MG63 (cell line): ENCODE results near the gene DLG2. TPM values are rescaled to one million over a fixed set of nuclear protein-coding genes. Genes with fewer than 3 reads are reported as not detected.
"Not testable (repeated sequence)": the region's sequence is repeated elsewhere in the genome, so short reads cannot be mapped to it uniquely, and the experiment has no call there.

ENCODE experiments used
- DNase-seq: peaks from one replicate; pipeline ENCODE4 v3.0.0-alpha.2; 2020
- H3K27me3 ChIP-seq: fragments of 250-450 bp; sonication (Bioruptor Pico); 2 replicates; pipeline ENCODE4 v1.5.1; 2020; ENCODE audit warnings: mild to moderate bottlenecking, moderate library complexity
- H3K36me3 ChIP-seq: fragments of 250-450 bp; sonication (Bioruptor Pico); 2 replicates; pipeline ENCODE4 v1.5.1; 2020; ENCODE audit warnings: mild to moderate bottlenecking, moderate library complexity
- H3K4me3 ChIP-seq: fragments of 250-450 bp; sonication (Bioruptor Pico); 2 replicates; pipeline ENCODE4 v1.5.1; 2020; ENCODE audit warnings: mild to moderate bottlenecking, moderate library complexity
- H3K9me3 ChIP-seq: fragments of 250-450 bp; sonication (Bioruptor Pico); 2 replicates; pipeline ENCODE4 v1.5.1; 2020; ENCODE audit warnings: mild to moderate bottlenecking, moderate library complexity
- total RNA-seq: library from RNA; depleted of rRNA; stranded (reverse); fragments of >200 nt; shearing (Covaris generic); gene quantifications from 2 replicates; pipeline ENCODE4 v1.2.3, GENCODE V29; 2014; ENCODE audit warnings: low replicate concordance

Gene DLG2
- total RNA-seq, 1 experiment from 2014 or later: 0.10 TPM

DNA sequence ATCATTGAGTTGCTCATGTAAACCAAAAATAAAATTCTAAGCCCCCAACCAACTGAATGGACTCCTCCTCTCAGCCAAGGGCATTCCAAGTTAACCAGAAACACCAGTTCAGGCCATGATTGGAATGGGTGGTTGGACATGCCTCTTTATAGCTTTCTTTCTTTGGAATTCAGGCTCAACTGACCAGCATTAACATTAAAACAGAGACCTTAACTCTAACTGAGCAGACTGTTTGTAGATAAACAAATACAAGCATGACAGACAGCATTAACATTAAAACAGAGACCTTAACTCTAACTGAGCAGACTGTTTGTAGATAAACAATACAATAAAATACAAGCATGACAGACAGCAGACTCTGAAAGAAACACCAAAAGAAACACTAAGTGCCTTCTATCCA, 278.2 kb downstream of the DLG2 start:
- no peak overlapping the region for H3K4me3 ChIP-seq
- no peaks in the 10 kb centered on the region for H3K9me3 ChIP-seq
- no peaks in the 10 kb centered on the region for H3K36me3 ChIP-seq
- no peaks in the 10 kb centered on the region for H3K27me3 ChIP-seq
- no peak for DNase-seq

DNA sequence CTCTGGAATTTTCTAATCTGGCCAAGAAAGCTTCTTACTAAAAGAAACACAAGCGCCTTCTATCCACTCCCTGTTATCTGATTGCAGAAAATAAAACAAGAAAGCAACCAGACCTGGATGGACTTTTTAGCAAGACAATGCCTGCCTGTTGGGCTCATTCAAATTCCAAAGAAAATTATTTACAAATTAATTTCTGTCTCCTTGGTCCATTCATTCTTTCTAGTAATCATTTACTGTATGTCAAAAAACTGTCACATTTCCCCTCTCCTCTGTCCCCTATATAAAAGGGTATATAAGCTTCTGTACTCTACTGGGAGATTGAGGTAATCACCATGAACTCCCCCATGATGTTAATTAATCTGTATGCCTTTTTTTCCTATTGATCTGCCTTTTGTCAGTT, 279.9 kb downstream of the DLG2 start:
- Histone ChIP-seq H3K4me3 (no peak overlapping the region), H3K27me3 (no peaks in the 10 kb centered on the region), H3K36me3 (no peaks in the 10 kb centered on the region), H3K9me3 (no peaks in the 10 kb centered on the region)
- DNase-seq: no peak

DNA sequence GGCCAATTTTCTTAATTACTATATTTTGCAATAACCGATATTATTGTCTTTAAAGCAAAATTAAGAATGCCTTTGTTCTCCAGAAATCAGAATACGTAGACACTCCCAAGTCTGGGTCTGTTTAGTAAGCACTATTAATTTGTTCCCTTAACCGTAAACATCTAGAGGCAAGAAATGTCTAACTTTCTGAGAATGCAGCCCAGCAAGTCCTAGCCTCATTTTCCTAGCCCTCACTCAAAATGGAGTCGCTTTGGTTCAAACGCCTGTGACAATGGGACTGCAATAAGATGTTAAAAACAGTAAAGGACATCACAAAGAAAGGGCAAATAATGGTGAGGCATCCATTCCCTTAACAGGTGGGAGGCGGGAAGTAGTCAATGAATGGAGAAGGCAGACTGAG, 280.7 kb downstream of the DLG2 start:
- no peak for DNase-seq
- Histone ChIP-seq H3K27me3 (no peaks in the 10 kb centered on the region), H3K36me3 (no peaks in the 10 kb centered on the region), H3K9me3 (no peaks in the 10 kb centered on the region), H3K4me3 (no peak overlapping the region)

DNA sequence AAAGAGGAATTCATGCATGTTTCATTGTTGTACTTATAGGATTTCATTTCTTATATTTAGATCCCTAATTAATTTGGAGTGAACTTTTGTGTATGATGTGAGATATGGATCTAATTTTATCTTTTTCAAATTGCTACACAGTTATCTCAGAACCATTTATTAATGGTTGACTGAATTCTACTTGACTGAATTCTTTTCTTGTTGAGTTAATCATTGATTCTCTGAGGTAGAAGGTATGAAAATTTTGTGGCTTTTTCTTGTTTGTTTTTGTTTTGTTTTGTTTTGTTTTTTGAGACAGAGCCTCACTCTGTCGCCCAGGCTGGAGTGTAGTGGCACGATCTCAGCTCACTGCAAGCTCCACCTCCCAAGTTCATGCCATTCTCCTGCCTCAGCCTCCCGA, 286.3 kb downstream of the DLG2 start:
- DNase-seq, H3K9me3 ChIP-seq, H3K4me3 ChIP-seq, H3K27me3 ChIP-seq, H3K36me3 ChIP-seq: not testable (repeated sequence)

DNA sequence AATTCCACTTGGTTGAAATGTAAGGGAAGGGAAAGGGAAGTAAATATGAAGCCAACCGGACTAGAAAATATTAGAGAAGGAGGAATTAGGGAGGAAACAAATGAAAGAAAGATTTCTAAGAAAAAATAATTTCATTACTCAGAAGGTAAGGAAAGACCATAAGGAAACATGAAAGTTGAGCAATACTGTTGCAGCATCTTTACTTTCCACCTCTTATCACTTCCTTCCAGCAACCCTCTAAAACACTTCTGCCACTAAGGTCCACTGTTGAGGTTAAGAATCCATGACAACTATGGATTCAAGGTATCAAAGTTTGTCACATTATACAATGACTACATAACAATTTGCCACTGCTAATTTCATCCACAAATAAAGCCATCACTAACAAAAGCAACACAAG, 308.6 kb downstream of the DLG2 start:
- no peaks in the 10 kb centered on the region for H3K9me3 ChIP-seq
- H3K4me3 ChIP-seq: no peak overlapping the region
- no peaks in the 10 kb centered on the region for H3K27me3 ChIP-seq
- DNase-seq: no peak
- no peaks in the 10 kb centered on the region for H3K36me3 ChIP-seq

DNA sequence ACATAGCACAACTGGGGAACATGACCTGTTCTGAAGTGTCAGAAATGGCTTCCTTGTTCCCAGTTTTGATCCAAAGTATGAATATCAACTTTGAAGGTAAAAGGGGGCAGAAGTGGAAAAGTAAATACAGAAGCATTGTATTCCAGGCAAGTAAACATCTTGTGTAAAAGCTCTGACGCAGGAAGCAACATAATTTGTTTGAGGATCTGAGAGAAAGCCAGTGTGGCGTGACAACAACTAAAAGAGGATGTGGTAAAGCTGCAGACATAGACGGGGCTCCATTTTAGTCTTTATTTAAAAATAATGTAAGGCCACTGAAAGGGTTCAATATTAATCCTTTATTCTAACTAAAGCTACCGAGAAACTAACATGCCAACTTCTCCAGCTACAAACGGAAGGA, 310.2 kb downstream of the DLG2 start:
- Histone ChIP-seq H3K36me3 (no peaks in the 10 kb centered on the region), H3K9me3 (no peaks in the 10 kb centered on the region)

DNA sequence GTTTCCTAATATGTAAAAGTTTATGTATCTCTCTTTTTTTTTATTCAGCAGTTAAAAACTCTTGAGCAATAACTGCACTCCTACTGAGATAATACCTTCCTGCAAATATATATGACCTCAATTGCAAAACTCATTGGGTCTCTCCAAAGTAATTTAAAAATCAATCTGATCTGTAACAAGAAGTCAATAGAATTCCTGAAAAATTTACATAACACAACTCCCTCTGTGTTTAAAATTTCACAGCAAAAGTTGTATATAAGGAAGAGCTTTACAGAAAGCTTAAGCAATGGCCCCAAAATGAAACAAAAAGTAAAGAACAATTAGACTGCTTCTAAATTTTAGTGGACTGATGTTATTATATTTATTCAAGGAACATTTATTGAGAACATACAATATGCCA, 313.4 kb downstream of the DLG2 start:
- H3K4me3 ChIP-seq: no peak overlapping the region

More for the DNA sequence above, 310.2 kb downstream of the DLG2 start:
- Histone ChIP-seq H3K27me3 (peaks cover 3% of the 10 kb centered on the region; the same call in 1 of the 2 replicates), H3K4me3 (no peak overlapping the region)
- no peak for DNase-seq

DNA sequence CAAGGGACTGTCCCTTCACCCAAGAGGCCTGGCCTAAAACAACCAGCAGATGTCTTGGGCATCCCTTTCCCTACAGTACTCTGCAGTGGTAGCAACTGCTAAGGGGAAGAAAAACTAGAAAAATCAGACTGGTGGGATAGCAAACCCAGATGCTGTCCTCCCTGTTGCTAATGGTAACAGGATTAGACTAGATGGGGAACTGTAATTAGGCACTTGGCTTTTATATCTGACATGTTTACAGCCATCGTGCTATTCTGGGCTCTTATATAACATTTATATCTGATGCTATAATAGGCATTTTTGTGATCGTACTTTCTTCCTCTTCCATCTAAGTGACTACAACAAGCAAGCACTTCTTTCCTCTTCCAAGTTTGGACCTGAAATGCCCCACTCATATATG, 316.7 kb downstream of the DLG2 start:
- Histone ChIP-seq H3K27me3 (peaks cover 3% of the 10 kb centered on the region; the same call in 1 of the 2 replicates), H3K9me3 (no peaks in the 10 kb centered on the region), H3K4me3 (no peak overlapping the region), H3K36me3 (no peaks in the 10 kb centered on the region)
- no peak for DNase-seq

More for the DNA sequence above, 313.4 kb downstream of the DLG2 start:
- Histone ChIP-seq H3K27me3 (peaks cover 3% of the 10 kb centered on the region; the same call in 1 of the 2 replicates), H3K36me3 (no peaks in the 10 kb centered on the region), H3K9me3 (no peaks in the 10 kb centered on the region)
- no peak for DNase-seq

DNA sequence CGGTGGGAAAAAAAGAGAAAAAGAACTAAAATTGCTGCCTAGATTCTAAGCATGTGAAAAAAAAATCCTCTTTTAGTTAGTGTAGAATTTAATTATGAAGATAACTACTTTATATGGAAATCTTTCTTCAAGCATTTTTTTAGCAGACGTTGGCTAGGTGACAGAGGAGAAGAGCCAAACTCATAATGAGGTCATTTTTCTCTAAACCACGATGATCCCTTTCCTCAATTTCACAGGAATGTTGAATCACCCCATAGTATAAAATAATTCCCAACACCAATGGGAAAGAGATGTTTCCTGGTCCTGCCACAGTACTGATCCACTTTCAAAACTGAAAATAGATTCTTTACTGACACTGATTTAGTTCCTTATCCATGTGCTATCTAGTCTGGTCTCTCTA, 319.8 kb downstream of the DLG2 start:
- no peak for DNase-seq
- Histone ChIP-seq H3K4me3 (no peak overlapping the region), H3K27me3 (no peaks in the 10 kb centered on the region), H3K9me3 (no peaks in the 10 kb centered on the region), H3K36me3 (no peaks in the 10 kb centered on the region)

DNA sequence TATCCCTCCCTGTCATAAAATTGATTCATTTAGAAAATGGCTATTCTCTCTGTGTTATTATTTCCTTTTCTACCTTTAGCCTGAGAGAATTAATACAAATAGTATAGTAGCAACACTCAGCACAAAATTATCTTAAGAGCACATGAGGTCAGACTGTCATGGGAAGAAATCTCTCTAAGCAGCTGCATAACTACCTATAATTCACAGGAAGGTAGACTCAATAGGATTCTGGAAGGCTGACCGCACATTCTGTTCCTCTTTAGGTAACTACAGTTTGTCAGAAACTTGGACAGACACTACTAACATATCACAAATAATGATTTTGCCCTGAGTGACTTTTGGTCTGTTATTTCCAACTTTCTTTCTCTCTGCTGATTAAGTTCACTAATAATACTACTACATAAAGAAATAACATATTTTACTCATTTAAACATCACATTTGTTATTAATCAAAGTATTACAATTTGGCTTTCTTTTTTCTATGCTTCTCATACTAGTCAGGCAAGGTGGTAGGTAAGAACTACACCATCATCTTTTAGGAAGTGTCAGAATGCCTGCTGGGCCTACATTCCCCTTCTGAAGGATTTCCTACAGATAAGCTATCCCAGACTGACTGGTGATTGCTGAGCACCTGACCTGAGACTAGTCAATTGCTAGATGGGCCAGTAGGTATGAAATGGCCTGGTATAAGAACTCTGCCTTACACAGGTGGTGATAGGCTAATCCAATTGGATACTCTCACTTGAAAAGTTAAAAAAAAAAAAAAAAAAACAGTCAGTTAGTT, 325.1 kb downstream of the DLG2 start:
- H3K27me3 ChIP-seq: no peaks in the 10 kb centered on the region
- DNase-seq: no peak
- H3K4me3 ChIP-seq: no peak overlapping the region
- no peaks in the 10 kb centered on the region for H3K9me3 ChIP-seq
- no peaks in the 10 kb centered on the region for H3K36me3 ChIP-seq

DNA sequence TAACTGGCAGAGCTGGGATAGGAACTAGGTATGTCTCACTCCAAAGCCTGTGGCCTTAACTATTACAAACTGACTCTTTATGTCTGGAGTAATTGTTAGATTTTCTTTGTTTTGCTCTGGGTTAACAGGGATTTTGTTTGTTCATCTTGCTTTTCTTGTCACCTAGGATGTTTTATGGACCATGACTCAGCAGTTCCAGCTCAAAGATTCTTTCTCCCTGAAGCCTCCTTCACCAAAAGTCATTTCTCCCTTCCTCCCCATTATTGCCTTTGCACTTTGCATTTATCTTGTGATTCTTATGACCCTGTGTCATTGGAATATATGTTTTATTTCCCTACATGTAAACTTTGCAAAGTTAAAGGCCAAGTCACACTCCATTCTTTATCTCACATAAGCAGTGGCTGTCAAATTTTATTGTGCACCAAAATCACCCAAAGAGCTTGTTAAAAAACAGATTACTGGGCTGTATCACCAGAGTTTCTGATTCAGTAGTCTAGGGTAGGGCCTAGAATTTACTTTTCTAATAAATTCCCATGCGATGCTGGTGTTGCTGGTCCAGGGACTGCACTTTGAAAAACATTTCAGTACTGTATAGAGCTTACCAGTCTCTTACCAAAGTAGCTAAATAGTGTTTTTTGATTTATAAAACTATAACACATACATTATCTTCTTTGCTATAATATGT, 327.7 kb downstream of the DLG2 start:
- Histone ChIP-seq H3K9me3 (no peaks in the 10 kb centered on the region), H3K4me3 (no peak overlapping the region), H3K27me3 (no peaks in the 10 kb centered on the region), H3K36me3 (no peaks in the 10 kb centered on the region)
- no peak for DNase-seq

DNA sequence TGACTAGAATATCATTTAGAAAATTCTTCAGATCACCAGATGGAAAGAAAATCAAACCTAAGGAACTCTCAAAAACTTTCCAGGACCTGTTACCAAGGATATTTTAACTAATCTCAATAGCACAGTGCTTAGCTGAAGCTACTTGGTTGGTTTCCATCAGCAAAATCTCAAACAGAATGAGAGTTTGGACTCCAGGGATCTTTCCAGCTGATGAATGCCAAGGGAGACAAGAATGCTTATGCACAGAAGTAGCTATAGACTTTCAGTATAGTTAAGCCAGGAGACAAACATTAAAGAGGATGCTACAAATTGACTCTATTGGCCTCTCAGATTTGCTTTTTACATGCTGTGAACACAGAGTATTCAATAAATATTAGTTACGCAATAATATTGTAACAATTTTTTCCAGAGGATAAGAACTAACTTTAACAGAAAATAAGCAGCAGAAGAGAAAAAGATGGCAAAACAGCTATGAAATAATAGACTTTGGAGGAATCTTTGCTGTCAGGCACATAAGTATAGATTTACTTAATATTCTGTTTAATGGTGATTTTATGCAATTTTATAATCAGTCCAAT, 331.4 kb downstream of the DLG2 start:
- H3K4me3 ChIP-seq: no peak overlapping the region
- no peaks in the 10 kb centered on the region for H3K27me3 ChIP-seq
- no peaks in the 10 kb centered on the region for H3K36me3 ChIP-seq
- no peaks in the 10 kb centered on the region for H3K9me3 ChIP-seq
- no peak for DNase-seq

DNA sequence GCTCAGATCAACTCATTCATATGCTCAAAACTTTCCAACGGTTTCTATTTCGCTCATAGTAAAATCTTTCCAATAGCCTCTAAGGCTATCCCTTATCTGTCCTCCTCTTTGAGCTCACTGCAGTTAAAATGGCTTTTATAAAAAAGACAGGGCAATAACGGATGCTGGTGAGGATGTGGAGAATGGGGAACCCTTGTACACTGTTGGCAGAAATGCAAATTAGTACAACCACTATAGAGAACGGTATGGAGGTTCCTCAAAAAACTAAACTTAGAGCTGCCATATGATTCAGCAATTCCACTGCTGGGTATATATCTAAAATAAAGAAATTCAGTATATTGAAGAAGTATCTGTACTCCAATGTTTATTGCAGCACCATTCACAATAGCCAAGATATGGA, 345.6 kb downstream of the DLG2 start:
- Histone ChIP-seq H3K27me3 (no peaks in the 10 kb centered on the region), H3K9me3 (no peaks in the 10 kb centered on the region), H3K36me3 (no peaks in the 10 kb centered on the region), H3K4me3 (no peak overlapping the region)
- no peak for DNase-seq

DNA sequence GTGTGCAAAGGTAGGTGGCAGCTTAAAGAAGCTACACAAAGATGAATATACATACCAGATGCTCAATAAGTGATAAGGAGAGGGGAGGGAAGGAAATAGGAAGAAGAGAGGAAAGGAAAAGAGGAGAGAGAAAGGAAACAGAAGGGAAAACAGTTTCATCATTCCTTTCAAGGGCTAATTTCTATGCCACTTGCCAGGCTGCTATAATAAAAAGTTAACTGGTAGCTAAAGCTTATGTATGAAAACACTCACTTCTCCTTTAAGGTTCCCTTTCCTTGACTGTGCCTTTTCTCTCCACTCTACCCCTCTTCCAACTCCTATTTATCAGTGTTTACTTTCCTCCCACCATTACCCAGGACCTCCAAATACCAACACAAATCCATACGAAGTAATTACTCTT, 347.9 kb downstream of the DLG2 start:
- Histone ChIP-seq H3K4me3 (no peak overlapping the region), H3K9me3 (no peaks in the 10 kb centered on the region), H3K27me3 (no peaks in the 10 kb centered on the region), H3K36me3 (no peaks in the 10 kb centered on the region)
- DNase-seq: no peak

DNA sequence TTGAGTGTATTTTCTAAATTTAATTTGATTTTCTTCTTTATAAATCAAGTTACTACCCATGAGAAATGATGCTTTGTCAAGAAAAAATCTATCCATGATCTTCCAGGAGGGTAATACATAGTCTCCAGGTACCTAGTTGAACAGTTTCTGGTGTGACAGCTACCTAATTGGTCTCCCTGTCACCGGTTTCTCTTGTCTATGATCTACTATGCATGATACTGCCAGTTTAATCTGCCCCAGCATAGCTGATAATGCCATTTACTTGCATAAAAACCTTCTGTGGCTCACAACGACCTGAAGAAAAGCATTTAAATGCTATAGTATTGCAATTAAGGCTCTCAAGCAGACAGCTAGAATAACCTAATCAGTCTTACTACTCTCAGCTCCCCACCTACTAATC, 349.5 kb downstream of the DLG2 start:
- Histone ChIP-seq H3K4me3 (no peak overlapping the region), H3K36me3 (no peaks in the 10 kb centered on the region), H3K27me3 (no peaks in the 10 kb centered on the region), H3K9me3 (no peaks in the 10 kb centered on the region)
- DNase-seq: no peak

DNA sequence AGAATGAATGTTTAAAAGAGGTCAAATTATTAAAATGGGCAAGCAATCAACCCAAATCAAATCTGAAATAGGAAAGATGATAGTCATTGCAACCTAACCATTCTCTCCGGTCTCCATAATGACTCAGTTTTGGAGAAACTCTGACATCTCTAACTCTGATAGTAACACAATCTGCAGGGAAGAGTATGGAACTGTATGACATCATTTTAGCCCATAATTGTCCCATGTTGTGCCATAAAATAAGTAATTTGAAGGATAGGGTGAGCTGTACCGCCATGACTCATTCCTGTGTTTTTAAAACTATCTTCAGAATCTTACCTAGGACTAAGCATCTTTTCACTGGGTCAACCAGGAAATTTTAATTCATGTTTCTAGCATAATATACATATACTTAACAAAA, 350.8 kb downstream of the DLG2 start:
- Histone ChIP-seq H3K4me3 (no peak overlapping the region), H3K9me3 (no peaks in the 10 kb centered on the region), H3K36me3 (no peaks in the 10 kb centered on the region), H3K27me3 (no peaks in the 10 kb centered on the region)
- DNase-seq: no peak

DNA sequence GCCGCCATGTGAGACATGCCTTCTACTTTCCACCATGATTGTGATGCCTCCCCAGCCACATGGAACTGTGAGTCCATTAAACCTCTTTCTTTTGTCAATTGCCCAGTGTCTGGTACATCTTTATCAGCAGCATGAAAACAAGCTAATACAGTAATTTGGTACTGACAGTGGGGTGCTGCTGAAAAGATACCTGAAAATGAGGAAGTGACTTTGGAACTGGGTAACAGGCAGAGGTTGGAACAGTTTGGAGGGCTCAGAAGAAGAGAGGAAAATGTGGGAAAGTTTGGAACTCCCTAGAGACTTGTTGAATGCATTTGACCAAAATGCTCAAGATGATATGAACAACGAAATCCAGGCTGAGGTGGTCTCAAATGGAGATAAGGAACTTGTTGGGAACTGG, 356.8 kb downstream of the DLG2 start:
- H3K9me3 ChIP-seq, DNase-seq, H3K36me3 ChIP-seq, H3K4me3 ChIP-seq, H3K27me3 ChIP-seq: not testable (repeated sequence)

DNA sequence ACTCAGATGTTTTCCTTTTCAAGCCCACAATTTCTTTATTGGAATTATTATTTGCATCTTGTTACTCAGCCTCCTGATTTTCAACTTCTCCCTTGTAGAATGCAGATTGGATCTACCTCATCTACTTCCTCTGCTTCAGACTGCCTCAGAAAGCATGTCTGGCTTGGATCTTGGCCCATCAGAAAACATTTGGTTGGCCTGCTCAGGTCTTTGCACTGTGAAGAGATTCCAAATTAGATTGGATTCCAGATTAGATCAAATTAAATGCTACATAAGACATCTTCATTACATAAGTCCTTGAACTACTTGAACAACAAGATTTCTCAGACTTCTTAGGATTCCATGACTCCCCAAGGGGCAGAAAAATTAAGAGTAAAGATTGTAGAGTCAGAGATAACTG, 358.0 kb downstream of the DLG2 start:
- no peak overlapping the region for H3K4me3 ChIP-seq
- H3K27me3 ChIP-seq: no peaks in the 10 kb centered on the region
- DNase-seq: no peak
- no peaks in the 10 kb centered on the region for H3K36me3 ChIP-seq
- H3K9me3 ChIP-seq: no peaks in the 10 kb centered on the region
